Measurements from ENCODE around the gene STPG4. TPM values are rescaled to one million over a fixed set of nuclear protein-coding genes. Genes with fewer than 3 reads are reported as not detected.
"Not testable (repeated sequence)": the region's sequence is repeated elsewhere in the genome, so short reads cannot be mapped to it uniquely, and the experiment has no call there.

The STPG4 gene
- total RNA-seq, 8 experiments from 2014 or later = 0.22 to 1.5 (median 0.50) TPM; not detected in 1

DNA sequence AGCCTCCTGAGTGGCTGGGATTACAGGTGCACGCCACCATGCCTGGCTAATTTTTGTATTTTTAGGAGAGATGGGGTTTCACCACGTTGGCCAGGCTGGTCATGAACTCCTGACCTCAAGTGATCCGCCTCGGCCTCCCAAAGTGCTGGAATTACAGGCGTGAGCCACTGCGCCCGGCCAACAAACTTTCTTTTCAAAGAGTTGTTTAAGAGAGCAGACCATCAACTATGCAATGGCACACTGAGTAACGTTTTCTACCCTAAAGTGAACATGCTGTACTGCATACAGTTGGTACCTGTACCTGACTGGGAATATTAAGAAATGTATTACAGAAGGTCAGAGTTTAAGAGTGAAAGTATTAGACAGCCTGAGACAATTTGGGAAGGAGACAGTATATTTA lies 13.8 kb upstream of the STPG4 start:
- ATAC-seq (replicated peaks in 6 of 8); H3K4me3 ChIP-seq; in situ Hi-C loops (cut with MboI; ENCODE audit: low pct_unique_long_range_greater_than_20kb in 2 of 9, low sequenced_read_pairs in 9 of 9, unreplicated experiment in 9 of 9); H3K27ac ChIP-seq: not testable (repeated sequence)
- peaks cover 42 to 54% of the 10 kb centered on the region in 2 donors for H3K4me1 ChIP-seq (replicated peaks in 1 of 2)
- WGBS, 10 experiments = 64 to 97% (median 84%) methylated on average over 3 to 7 of the region's 8 CpGs; no CpG with 5 or more reads in 1 of the 10 experiments

DNA sequence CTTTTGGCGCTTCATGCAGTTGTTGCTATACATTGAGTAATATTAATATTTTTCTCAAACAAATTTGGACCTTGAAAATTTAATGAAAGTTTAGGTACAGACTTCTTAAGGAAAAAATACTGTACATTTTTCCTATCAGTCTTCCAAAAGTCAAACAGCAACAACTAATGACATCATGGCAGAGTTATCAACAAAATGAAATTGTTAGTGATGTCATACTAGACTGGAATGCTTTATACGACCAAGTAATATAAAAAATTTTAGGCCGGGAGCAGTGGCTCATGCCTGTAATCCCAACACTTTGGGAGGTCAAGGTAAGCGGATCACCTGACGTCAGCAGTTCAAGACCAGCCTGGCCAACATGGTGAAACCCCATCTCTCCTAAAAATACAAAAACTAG lies 12.0 kb upstream of the STPG4 start:
- H3K4me1 ChIP-seq (replicated peaks in 1 of 2) = peaks cover 28 to 39% of the 10 kb centered on the region in 2 donors
- no peak overlapping the region for H3K4me3 ChIP-seq
- 80 to 100% (median 98%) methylated on average over 2 to 5 of the region's 5 CpGs; no CpG with 5 or more reads in 1 of the 10 experiments for WGBS, 10 experiments
- no peak overlapping the region for H3K27ac ChIP-seq
- in situ Hi-C loops (cut with MboI; ENCODE audit: low pct_unique_long_range_greater_than_20kb in 2 of 9, low sequenced_read_pairs in 9 of 9, unreplicated experiment in 9 of 9) = no loop called here
- ATAC-seq (replicated peaks in 6 of 8) = no peak

DNA sequence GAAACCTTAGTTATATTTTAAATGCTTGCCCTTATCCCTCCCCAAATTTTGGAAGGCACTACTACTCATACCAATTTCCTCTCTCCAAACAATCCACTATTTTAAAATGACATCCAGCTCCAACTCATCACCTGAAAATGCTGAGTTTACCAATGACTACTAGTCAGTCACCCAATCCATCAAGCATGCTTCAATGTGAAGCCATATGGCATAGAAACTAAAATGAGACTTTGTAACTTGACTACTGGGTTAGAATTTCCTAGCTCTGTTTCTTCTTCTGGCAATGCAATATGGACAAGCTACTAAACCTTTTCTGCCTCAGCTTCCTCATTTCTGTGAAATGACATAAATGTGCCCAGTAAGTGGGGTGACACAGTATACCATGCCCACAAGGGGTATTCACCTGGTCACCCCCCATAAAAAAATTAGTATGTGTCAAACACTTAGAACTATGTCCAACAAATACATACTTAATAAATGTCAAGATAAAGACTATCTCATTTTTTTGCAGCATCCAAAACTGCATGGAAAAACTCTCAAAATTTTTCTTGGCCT lies 10.0 kb upstream of the STPG4 start:
- no peak overlapping the region for H3K4me3 ChIP-seq
- ATAC-seq (replicated peaks in 6 of 8) = no peak
- in situ Hi-C loops (cut with MboI; ENCODE audit: low pct_unique_long_range_greater_than_20kb in 2 of 9, low sequenced_read_pairs in 9 of 9, unreplicated experiment in 9 of 9) = no loop called here
- H3K4me1 ChIP-seq (replicated peaks in 1 of 2) = peaks cover 13 to 19% of the 10 kb centered on the region in 2 donors
- no peak overlapping the region for H3K27ac ChIP-seq

DNA sequence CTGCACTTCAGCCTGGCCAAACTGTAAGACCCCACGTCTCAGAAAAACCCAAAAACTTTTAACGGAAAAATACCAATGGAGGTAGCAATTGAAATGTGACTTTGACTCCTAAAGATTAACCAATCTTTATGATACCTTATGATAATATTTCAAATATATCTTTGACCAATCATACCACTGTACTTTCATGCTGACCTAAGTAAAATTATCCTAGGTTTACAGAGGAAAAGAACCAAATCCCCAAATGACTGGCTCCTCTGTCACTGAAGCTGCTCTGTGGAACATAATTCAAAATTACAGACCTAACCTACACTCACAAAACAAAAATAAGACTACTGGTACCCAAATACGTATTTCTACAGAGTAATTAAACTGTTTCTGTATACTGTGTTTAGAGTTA lies 7.7 kb upstream of the STPG4 start:
- 80 to 95% (median 88%) methylated on average over 1 to 3 of the region's 3 CpGs; no CpG with 5 or more reads in 6 of the 10 experiments for WGBS, 10 experiments
- in situ Hi-C loops (cut with MboI; ENCODE audit: low pct_unique_long_range_greater_than_20kb in 2 of 9, low sequenced_read_pairs in 9 of 9, unreplicated experiment in 9 of 9) = no loop called here
- Histone ChIP-seq H3K27ac (no peak overlapping the region), H3K4me3 (no peak overlapping the region), H3K4me1 (replicated peaks in 1 of 2) (peaks cover 8 to 10% of the 10 kb centered on the region in 2 donors)
- no peak for ATAC-seq (replicated peaks in 6 of 8)

DNA sequence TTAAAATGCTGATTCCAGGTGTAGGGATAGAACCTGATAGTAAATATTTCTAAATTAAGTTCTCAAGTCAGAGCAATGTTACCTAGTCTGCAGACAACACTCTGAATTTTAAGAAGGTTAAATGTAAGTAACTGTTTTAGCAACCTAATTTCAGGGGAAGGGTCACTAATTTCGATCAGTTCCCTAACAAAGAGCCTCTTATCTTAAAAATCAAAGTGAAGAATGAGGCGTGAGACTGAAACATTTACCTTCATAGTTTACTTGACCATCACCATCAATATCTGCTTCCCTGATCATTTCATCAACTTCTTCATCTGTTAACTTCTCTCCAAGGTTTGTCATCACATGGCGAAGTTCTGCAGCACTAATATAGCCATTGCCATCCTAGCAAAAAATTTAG lies 6.4 kb upstream of the STPG4 start:
- no peak overlapping the region for H3K4me3 ChIP-seq
- 78 to 100% (median 95%) methylated on average over 1 to 3 of the region's 3 CpGs; no CpG with 5 or more reads in 1 of the 10 experiments for WGBS, 10 experiments
- no peak for ATAC-seq (replicated peaks in 6 of 8)
- H3K4me1 ChIP-seq (replicated peaks in 1 of 2) = peaks cover 8 to 10% of the 10 kb centered on the region in 2 donors
- no peak overlapping the region for H3K27ac ChIP-seq
- in situ Hi-C loops (cut with MboI; ENCODE audit: low pct_unique_long_range_greater_than_20kb in 2 of 9, low sequenced_read_pairs in 9 of 9, unreplicated experiment in 9 of 9) = no loop called here

DNA sequence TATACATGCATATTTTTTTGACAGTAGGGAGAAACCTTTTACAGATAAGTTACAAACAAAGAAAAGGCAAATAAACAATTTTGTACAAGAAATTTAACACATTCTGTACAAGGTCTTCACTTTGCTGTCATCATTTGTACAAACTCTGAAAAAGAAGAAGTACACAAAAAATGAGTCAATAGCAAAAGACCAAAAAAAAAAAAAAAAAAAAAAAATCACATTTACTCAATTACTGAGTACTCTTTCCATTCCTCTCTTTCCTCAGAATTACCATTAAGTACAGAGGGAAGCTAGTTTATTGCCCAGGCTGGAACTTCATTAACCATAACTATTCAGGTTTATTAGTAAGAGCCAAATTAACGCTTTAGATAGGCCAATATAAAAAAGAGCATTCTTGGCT lies 5.6 kb upstream of the STPG4 start:
- Histone ChIP-seq H3K27ac (no peak overlapping the region), H3K4me3 (no peak overlapping the region), H3K4me1 (replicated peaks in 1 of 2) (peaks cover 2 to 9% of the 10 kb centered on the region in 2 donors)
- 92 to 100% (median 100%) methylated on average over 1 of the region's 1 CpG; no CpG with 5 or more reads in 2 of the 10 experiments for WGBS, 10 experiments
- ATAC-seq (replicated peaks in 6 of 8) = no peak
- in situ Hi-C loops (cut with MboI; ENCODE audit: low pct_unique_long_range_greater_than_20kb in 2 of 9, low sequenced_read_pairs in 9 of 9, unreplicated experiment in 9 of 9) = no loop called here

DNA sequence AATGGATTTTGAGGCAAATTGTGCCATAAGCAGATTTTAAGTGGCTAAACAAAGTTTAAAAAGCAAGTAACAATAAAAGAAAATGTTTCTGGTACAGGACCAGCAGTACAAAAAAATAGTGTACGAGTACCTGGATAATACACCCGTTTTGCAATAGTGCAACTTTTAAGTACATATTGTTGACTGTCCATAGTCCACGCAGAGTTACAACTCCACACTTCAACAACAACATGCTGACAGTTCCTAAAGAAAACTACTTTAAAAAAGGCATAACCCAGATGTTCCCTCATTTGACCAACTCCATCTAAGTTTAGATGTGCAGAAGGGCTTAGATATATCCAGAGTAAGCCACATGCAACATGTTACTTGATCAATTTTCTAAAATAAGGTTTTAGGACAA lies 5.1 kb upstream of the STPG4 start:
- in situ Hi-C loops (cut with MboI; ENCODE audit: low pct_unique_long_range_greater_than_20kb in 2 of 9, low sequenced_read_pairs in 9 of 9, unreplicated experiment in 9 of 9) = no loop called here
- no peak for ATAC-seq (replicated peaks in 6 of 8)
- H3K4me3 ChIP-seq = no peak overlapping the region
- H3K27ac ChIP-seq = no peak overlapping the region
- H3K4me1 ChIP-seq (replicated peaks in 1 of 2) = peaks cover 0 to 6% of the 10 kb centered on the region in 2 donors
- WGBS, 10 experiments = 82 to 100% (median 93%) methylated on average over 2 to 3 of the region's 3 CpGs; no CpG with 5 or more reads in 1 of the 10 experiments

DNA sequence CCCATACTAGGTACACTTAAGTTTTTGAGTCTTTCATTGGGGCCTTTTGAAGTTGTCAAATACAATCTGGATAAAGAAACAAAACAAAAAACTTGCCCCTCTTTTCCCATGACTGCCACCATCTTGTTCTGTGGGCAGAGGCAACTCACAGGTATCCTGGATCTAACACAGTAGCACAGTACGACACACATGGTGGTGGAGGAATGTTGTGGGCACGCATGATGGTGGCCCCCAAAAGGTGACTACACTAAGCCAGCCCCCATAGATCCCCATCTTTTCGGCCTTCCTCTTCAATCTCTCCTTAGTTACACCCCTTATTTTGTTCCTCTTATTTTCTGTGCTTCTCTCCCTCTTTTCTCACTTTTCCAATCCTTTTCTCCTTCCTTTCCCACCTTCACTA lies 4.5 kb upstream of the STPG4 start:
- no peak overlapping the region for H3K4me3 ChIP-seq
- WGBS, 10 experiments = 83 to 100% (median 94%) methylated on average over 1 to 3 of the region's 3 CpGs; no CpG with 5 or more reads in 1 of the 10 experiments
- H3K4me1 ChIP-seq (replicated peaks in 1 of 2) = peaks cover 0 to 2% of the 10 kb centered on the region in 2 donors
- no peak for ATAC-seq (replicated peaks in 6 of 8)
- in situ Hi-C loops (cut with MboI; ENCODE audit: low pct_unique_long_range_greater_than_20kb in 2 of 9, low sequenced_read_pairs in 9 of 9, unreplicated experiment in 9 of 9) = no loop called here
- H3K27ac ChIP-seq = no peak overlapping the region

DNA sequence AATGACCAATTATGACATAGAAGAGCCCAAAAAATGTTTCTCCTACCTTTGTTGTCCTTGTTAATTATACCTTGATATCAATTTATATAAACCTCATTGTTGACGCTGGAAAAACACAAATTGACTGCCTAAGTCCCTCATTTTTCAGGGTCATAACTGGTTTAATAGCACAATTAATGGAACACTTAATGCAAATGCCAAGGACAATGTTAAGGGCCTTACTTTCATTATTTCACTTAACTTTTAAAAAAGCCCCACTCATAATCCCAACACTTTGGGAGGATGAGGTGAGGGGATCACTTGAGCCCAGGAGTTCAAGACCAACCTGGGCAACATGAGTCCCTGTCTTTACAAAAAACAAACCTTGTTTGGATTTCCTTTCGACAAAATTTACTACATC lies 3.5 kb upstream of the STPG4 start:
- H3K27ac ChIP-seq = no peak overlapping the region
- no peak overlapping the region for H3K4me3 ChIP-seq
- in situ Hi-C loops (cut with MboI; ENCODE audit: low pct_unique_long_range_greater_than_20kb in 2 of 9, low sequenced_read_pairs in 9 of 9, unreplicated experiment in 9 of 9) = no loop called here
- ATAC-seq (replicated peaks in 6 of 8) = no peak
- H3K4me1 ChIP-seq (replicated peaks in 1 of 2) = peaks cover 0 to 2% of the 10 kb centered on the region in 2 donors
- WGBS, 10 experiments = 93 to 100% (median 100%) methylated on average over 1 to 2 of the region's 2 CpGs; no CpG with 5 or more reads in 3 of the 10 experiments

DNA sequence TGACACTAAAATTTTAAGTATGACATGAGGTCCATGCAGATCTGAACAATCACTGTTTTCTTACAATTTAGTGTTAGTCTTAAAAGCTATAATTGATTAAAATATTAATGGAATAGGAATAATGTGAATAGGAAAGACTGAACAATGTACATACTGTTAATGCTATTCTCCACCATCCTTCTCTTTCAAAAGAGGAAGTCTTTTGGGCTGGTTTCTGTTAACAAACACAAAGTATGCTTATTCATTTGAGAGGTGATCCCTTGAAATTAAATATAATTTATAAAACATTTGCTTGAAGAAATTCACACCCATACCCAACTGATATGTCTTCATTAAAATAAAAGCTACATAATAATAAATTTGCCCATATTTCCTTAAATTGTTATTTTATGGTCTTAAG lies 2.3 kb downstream of the STPG4 start:
- ATAC-seq (replicated peaks in 6 of 8) = no peak
- no peak overlapping the region for H3K4me3 ChIP-seq
- in situ Hi-C loops (cut with MboI; ENCODE audit: low pct_unique_long_range_greater_than_20kb in 2 of 9, low sequenced_read_pairs in 9 of 9, unreplicated experiment in 9 of 9) = no loop called here
- H3K27ac ChIP-seq = no peak overlapping the region
- peaks cover 0 to 2% of the 10 kb centered on the region in 2 donors for H3K4me1 ChIP-seq (replicated peaks in 1 of 2)

DNA sequence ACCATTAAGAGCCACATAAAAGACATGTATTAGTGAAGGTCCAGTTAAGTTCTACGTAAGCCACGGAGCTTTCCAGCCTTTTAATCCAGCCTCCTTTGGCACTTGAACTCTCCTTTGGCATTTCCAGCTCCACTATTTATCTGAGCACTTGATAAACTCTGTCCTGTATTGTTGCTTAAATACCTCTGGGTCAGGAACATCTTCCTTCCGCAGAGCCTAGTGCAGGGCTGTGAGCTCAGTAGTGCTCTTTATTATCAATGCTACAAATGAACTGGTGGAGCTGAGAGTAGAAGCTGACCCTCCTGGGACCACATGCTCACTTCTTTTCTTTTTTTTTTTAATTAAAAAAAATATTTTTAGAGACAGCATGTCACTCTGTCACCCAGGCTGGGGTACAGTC lies 4.9 kb downstream of the STPG4 start:
- Histone ChIP-seq H3K27ac (no peak overlapping the region), H3K4me3 (no peak overlapping the region), H3K4me1 (replicated peaks in 1 of 2) (no peaks in the 10 kb centered on the region)
- WGBS, 10 experiments = 80 to 100% (median 100%) methylated on average over 1 to 3 of the region's 3 CpGs; no CpG with 5 or more reads in 3 of the 10 experiments
- in situ Hi-C loops (cut with MboI; ENCODE audit: low pct_unique_long_range_greater_than_20kb in 2 of 9, low sequenced_read_pairs in 9 of 9, unreplicated experiment in 9 of 9) = no loop called here
- no peak for ATAC-seq (replicated peaks in 6 of 8)

DNA sequence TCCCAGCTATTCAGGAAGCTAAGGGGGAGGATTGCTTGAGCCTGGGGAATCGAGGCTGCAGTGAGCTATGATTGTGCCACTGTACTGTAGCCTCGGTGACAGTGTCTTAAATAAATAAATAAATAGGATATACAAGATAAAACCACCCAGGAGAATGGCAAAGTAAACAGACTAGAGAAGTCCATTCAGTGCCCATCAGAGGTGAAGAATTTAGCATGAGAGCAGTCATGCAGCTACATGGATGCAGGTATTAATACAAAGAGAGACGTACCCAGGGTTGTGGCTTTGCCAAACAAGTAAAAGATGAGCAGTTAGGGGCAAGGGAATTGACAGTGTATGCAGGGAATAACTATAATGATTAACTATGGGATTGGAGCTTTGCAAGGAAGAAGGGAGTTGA lies 8.1 kb downstream of the STPG4 start:
- Histone ChIP-seq H3K4me3 (no peak overlapping the region), H3K27ac (no peak overlapping the region), H3K4me1 (replicated peaks in 1 of 2) (no peaks in the 10 kb centered on the region)
- no peak for ATAC-seq (replicated peaks in 6 of 8)
- in situ Hi-C loops (cut with MboI; ENCODE audit: low pct_unique_long_range_greater_than_20kb in 2 of 9, low sequenced_read_pairs in 9 of 9, unreplicated experiment in 9 of 9) = no loop called here
- 89 to 100% (median 100%) methylated on average over 1 to 3 of the region's 3 CpGs; no CpG with 5 or more reads in 1 of the 10 experiments for WGBS, 10 experiments

DNA sequence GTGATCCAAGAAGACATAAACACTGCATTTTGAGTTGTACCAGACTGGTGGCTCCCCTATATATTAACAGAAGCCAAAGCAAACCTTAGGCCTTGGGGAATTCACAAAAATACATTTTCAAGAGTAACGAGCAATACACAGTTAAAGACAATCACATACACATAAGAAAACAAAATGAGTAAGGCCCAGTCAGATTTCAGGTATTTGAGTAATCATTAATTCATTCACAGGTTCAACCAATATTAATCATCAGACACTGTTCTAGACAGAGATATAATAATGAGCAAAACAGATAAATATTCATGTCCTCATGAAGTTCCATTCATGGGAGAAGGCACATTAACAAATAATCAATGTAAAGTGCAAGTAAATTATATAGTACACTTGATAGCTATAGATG lies 9.6 kb downstream of the STPG4 start:
- in situ Hi-C loops (cut with MboI; ENCODE audit: low pct_unique_long_range_greater_than_20kb in 2 of 9, low sequenced_read_pairs in 9 of 9, unreplicated experiment in 9 of 9) = no loop called here
- no peak for ATAC-seq (replicated peaks in 6 of 8)
- H3K27ac ChIP-seq = no peak overlapping the region
- no peak overlapping the region for H3K4me3 ChIP-seq
- H3K4me1 ChIP-seq (replicated peaks in 1 of 2) = no peaks in the 10 kb centered on the region
- 60 to 100% (median 100%) methylated on average over 1 of the region's 1 CpG; no CpG with 5 or more reads in 2 of the 10 experiments for WGBS, 10 experiments

DNA sequence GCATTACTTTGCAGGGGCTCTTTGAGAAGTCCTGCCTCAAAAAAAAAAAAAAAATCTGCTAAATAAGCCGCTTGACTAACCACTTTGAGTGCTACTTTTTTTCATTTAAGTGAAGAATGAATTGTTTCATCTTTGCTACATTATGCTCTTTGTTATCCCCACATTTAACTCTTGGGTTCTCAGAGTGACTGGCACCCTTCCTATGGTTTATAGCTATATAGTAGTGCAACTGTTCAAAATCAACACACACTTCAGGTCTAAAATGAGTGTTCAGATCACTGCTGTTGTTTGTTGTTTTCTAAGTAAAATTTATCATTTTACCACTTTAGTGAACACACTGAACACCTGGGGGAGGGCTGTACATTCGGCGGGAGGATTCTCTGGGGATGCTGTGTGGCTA lies 13.6 kb downstream of the STPG4 start:
- Histone ChIP-seq H3K4me3 (no peak overlapping the region), H3K27ac (no peak overlapping the region), H3K4me1 (replicated peaks in 1 of 2) (no peaks in the 10 kb centered on the region)
- in situ Hi-C loops (cut with MboI; ENCODE audit: low pct_unique_long_range_greater_than_20kb in 2 of 9, low sequenced_read_pairs in 9 of 9, unreplicated experiment in 9 of 9) = no loop called here
- ATAC-seq (replicated peaks in 6 of 8) = no peak
- 57 to 100% (median 91%) methylated on average over 1 to 3 of the region's 3 CpGs for WGBS, 10 experiments

Data from motor neuron (in vitro differentiated cells).